Ramos (cell line): ENCODE results near the gene C1QTNF12.
"Not testable (repeated sequence)": the region's sequence is repeated elsewhere in the genome, so short reads cannot be mapped to it uniquely, and the experiment has no call there.

Source experiments
- in situ Hi-C: fragments of 300-500 bp; cut with MboI; formaldehyde crosslinking; loops from one replicate; pipeline ENCODE4 v1.14.3; 2022; ENCODE audit warnings: low sequenced_read_pairs; ENCODE audit not compliant: unreplicated experiment

The C1QTNF12 gene

GRCh38 chr1:1260843-1261560, 14.5 kb upstream of the C1QTNF12 start:
- in situ Hi-C loops, result no loop called here

DNA sequence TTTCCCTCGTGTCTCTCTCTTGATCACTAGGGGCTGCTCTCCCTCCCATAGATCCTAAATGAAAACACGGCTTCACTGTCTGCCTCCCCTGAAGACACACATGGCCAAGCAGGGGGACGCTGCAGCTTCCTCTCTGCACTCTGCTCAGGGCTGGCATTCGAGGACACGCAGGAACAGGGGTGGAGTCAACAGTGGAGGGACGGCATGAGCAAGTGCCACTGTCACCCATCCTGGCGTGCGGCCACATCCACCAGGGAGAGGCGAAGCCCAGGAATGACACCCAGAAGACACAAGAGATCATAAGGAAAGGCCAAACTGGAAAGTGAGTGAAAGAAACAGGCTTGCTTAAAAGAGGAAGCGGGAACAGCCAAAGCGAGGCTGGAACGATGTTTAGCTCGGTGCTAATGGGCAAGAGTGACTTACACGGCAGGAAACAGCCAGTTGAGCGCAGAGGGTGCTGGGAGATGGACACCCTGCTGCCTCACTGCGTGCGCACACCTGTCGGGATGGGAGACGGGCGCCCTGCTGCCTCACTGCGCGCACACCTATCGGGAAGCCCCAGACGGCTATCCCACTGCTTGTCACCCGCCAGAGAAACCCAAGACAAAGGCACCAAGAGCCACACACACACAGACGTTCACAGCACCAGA, 13.6 kb upstream of the C1QTNF12 start:
- in situ Hi-C loops, result no loop called here

GRCh38 chr1:1259540-1259939, 13.0 kb upstream of the C1QTNF12 start:
- in situ Hi-C loops, result no loop called here

- in situ Hi-C loops, result no loop called here
Observed at GRCh38 chr1:1259119-1259488, 12.6 kb upstream of the C1QTNF12 start.

DNA sequence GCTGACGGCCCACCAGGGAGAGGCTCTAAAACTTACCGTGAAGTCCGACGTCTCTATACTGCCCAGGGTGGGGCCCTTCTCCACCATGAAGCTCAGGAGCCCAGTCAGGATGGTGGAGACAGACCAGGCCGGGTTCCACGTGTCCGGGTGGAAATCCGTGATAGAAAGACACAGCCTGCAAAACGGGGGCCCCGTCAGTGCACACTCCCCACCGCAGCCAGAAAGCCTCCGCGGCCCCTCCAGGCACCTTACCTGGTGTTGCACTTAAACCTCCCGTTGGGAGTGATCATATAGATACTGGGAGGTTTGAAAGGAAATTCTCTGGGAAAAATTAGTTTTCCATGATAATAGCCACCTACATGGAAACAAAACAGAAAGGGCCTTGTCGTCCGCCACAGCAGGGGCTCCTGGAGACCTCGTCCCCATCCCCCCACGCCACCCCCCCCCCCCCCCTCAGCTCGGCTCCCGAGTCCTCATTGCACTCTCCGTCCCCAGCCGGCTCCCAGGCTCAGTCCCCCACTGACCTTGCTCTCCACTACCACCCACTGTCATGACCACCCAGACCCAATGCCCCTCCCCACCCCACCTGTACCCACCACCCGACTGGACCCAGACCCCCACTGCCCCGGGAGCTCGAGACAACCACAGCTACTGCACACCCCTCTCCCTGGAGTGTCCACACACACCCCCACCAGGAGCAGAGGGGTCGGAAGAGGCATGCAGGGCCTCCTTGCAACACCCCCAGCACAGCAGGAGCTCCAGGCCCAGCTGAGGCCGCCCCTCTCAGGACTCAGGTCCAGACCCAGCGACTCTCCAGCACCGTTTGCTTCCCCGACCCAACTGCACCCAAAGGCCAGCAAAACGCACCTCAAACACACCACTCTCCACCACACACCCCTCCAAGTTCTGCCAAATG, 10.7 kb upstream of the C1QTNF12 start:
- in situ Hi-C loops, result no loop called here

- in situ Hi-C loops, result no loop called here
Observed at GRCh38 chr1:1255611-1256010, 9.1 kb upstream of the C1QTNF12 start.

DNA sequence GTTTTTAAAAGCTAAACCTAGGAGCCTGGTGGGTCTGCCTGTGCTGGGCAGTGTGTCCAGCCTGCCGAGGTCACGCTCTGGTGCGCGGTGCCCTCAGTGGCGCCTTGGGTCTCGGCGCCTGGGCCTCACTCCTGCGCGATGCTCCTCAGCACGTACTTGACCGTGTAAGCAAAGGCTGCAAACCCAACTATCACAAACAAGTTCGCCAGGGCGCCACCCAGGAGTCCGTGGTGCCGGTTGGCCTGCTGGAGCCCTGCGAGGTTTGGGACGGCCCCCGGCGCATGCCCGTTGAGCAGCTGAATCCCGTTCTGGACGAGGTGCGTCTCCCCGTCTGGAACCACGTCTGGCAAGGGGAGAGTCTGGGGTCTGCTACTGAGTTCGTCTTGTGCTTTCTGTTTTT, 8.6 kb upstream of the C1QTNF12 start:
- in situ Hi-C loops, result no loop called here

DNA sequence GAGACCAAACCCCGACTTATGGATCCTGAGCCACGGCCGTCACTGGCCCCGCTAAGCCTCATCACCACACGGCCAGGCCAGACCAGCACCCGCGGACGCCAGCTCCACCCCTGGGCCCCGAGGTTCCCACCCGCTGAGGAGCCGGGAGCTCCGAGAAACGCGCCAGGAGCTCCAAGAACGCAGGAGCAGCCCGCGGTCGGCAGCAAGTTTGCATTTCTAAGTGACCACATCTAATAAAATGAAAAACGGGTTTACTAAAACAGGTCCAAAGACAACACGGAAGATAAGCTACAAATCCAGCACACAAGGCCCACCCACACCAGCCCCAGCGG, 8.1 kb upstream of the C1QTNF12 start:
- in situ Hi-C loops, result no loop called here

DNA sequence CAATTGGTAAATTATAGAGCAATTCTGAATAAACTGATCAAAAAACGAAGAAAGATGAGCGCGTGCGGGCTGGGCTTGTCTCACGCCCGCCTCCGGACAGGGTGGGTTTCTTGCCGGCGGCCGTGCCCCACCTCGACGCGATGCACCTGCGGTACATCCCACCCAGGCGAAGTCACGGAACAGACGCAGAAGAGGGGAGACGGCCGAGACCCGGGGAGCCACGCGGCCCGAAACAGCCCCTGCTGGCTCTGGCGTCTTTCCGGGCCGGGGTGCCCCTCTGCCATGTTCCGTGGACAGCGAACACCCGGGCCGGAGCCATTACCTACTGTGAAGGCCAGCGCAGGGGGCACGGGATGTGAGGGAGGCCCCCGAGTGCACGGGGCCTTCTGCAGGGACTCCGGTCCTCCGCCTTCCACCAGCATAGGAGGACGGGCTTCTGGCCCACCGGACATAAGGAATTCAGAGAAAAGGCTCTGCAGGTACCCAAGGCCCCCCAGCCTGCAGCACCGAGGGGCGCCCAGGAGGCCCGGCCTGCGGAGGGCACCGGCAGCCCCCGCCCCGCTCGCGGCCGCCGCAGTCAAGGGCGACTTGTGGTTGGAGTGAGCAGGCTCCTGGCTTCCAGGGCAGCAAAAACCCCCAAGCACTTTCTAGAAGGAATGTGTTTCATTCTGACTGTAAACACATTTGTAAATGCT, 7.6 kb upstream of the C1QTNF12 start:
- in situ Hi-C loops, result no loop called here

DNA sequence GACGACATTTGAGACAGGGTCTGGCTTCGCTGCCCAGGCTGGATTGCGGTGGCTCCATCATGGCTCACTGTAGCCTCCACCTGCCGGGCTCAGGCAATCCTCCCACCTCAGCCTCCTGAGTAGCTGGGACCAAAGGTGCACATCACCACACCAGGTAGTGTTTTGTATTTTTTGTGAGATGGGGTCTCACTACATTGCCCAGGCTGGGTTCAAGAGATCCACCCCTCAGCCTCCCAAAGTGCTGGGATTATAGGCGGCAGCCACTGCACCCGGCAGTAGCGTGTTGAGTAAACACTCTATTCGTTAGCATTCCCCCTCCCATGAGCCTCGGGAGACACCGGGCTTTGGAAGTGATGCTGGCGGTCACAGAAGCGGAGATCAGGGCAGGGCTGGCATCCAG, 6.8 kb upstream of the C1QTNF12 start:
- in situ Hi-C loops, result no loop called here

DNA sequence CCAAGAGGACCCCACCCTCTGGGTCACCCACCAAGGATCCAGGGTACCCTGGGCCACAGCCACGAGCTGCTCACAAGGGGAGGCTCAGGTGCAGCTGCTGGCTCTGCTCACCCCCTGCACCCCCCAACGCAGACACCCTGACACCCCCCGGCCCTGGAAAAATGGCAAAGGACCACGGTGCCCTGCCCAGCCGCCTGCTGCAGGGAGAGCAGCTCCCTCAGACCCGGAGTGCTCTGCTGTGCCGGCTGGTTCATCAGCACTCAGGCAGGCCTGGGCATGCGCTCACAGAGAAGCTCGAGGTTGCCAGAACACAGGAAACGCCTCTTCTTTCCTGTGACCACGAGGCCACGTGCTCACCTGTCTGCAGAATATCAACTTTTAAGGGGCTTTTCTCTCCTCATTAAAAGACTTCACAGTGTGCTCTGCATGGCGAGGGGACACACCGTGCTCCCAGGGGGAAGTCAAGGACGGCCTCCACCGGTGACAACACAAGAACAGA, 4.3 kb upstream of the C1QTNF12 start:
- in situ Hi-C loops, result no loop called here

DNA sequence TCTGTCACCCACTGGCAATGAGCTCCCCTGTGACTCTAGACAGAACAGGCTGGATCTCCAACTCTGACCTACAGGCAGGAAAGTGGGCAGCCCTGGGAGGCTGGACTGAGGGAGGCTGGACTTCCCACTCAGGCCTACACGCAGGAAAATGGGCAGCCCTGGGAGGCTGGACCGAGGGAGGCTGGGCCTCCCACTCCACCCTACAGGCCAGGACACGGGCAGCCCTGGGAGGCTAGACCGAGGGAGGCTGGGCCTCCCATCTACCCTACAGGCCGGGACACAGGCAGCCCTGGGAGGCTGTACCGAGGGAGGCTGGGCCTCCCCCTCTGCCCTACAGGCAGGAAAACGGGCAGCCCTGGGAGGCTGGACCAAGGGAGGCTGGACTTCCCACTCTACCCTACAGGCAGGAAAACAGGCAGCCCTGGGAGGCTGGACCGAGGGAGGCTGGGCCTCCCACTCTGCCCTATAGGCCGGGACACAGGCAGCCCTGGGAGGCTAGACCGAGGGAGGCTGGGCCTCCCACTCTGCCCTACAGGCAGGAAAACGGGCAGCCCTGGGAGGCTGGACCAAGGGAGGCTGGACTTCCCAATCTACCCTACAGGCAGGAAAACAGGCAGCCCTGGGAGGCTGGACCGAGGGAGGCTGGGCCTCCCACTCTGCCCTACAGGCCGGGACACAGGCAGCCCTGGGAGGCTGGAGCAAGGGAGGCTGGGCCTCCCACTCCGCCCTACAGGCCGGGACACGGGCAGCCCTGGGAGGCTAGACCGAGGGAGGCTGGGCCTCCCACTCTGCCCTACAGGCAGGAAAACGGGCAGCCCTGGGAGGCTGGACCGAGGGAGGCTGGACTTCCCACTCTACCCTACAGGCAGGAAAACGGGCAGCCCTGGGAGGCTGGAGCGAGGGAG, 1.7 kb upstream of the C1QTNF12 start:
- in situ Hi-C loops, result not testable (repeated sequence)

DNA sequence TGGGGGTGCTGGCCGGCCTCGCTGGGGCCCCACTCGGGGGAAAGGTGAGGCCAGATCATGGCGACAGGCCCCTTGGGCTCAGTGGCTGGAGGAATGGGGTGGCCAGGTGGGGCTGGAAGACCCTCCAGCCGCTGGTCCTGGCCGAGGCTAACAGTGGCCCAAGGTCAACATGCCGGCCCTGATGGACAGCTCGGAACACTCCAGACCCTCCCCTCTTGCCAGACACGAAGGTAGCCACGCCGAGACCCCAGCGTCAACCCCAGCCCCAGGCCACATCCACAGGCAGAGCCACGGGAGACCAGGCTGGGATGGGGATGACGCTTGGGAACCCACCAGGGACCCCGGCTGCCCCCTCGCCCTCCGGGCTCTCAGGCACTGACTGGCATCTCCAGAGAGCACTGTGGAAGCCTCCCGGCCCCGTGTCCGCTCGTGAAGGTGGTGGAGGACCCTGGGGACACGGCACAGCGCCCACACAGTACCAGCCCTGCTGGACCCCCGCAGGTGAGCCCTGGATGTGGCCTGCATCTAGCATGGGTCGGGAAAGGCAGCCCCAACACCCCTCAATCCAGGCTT, 905 bp upstream of the C1QTNF12 start:
- in situ Hi-C loops, result no loop called here

GRCh38 chr1:1245817-1246576, 525 bp downstream of the C1QTNF12 start:
- in situ Hi-C loops, result no loop called here

- in situ Hi-C loops, result no loop called here
Observed at GRCh38 chr1:1245178-1245816, 1.2 kb downstream of the C1QTNF12 start.

- in situ Hi-C loops, result no loop called here
Observed at GRCh38 chr1:1244192-1244811, 2.2 kb downstream of the C1QTNF12 start.

- in situ Hi-C loops, result no loop called here
Observed at GRCh38 chr1:1243807-1244191, 2.7 kb downstream of the C1QTNF12 start.

DNA sequence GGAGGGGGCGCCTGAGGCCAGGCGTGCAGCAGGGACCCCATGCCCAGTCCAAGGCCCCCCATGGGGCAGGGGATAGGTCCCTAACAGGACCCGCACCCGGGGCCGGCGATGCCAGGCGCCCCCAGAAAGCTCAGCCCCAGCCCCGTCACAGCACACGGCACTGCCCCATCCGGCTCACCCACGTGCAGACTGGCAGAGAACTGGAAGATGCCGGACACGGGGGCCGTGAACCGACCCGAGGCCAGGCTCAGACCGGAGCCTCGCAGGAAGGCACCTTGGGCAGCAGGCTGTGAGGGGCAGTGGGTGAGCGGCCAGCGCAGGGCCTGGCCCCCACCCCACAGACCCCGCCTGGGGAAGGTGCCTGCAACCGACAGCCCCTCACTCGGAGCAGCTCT, 3.3 kb downstream of the C1QTNF12 start:
- in situ Hi-C loops, result no loop called here
